Stomach (tissue), 4 donors: Measurements from ENCODE around the gene NEDD4L.

Source experiments
- EP300 ChIP-seq: sonication (generic); formaldehyde crosslinking; IDR thresholded peaks from one replicate; pipeline ENCODE4 v1.6.1; 2017; ENCODE audit warnings: antibody characterized with exemption
- POLR2A ChIP-seq, 4 donors: fragments of 450-650 bp; IDR thresholded peaks; one replicate each; pipeline ENCODE4 v1.6.1; 2016; ENCODE audit warnings: antibody characterized with exemption in 4 of 4, control low read depth in 2 of 4, mild to moderate bottlenecking in 1 of 4, moderate library complexity in 1 of 4
- POLR2AphosphoS5 ChIP-seq, 3 donors: sonication (generic); formaldehyde crosslinking; IDR thresholded peaks; one replicate each; pipeline ENCODE4 v1.6.1; 2016; ENCODE audit warnings: antibody characterized with exemption in 3 of 3
- TF ChIP-seq, protein P1 (sequence below), 7 experiments: fragments of 450-650 bp in 4 of 7; fragments of 200-600 bp in 3 of 7; sonication (generic) in 3 of 7; IDR thresholded peaks; one replicate each; pipeline ENCODE4 v1.5.1; 2016 to 2019; ENCODE audit warnings: antibody characterized with exemption in 7 of 7, control low read depth in 2 of 7, mild to moderate bottlenecking in 1 of 7

DNA sequence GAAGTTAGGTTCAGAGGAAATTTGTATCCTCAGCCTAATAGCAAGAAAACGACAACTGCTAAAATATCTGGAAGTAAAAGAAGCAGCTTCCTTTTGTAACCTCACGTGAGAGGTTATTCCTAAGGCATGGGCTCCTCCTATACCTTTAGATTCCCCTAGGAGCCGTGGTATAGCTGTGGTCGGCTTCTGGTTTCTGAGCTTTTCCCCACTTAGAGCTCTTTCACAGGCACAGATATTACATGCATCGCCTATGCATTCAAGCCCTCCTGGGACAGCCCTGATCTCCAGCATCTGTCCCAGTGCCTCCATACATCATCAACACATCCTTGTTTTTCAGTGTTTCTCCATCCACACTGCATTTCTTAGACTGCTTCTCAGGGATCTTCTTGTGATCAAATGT lies 295.9 kb downstream of the NEDD4L start:
- TF ChIP-seq EP300 (no peak), POLR2AphosphoS5 (IDR thresholded peaks at IDR 0.05) (no peak), POLR2A (IDR thresholded peaks at IDR 0.05) (no peak)
- TF ChIP-seq, protein P1, sequence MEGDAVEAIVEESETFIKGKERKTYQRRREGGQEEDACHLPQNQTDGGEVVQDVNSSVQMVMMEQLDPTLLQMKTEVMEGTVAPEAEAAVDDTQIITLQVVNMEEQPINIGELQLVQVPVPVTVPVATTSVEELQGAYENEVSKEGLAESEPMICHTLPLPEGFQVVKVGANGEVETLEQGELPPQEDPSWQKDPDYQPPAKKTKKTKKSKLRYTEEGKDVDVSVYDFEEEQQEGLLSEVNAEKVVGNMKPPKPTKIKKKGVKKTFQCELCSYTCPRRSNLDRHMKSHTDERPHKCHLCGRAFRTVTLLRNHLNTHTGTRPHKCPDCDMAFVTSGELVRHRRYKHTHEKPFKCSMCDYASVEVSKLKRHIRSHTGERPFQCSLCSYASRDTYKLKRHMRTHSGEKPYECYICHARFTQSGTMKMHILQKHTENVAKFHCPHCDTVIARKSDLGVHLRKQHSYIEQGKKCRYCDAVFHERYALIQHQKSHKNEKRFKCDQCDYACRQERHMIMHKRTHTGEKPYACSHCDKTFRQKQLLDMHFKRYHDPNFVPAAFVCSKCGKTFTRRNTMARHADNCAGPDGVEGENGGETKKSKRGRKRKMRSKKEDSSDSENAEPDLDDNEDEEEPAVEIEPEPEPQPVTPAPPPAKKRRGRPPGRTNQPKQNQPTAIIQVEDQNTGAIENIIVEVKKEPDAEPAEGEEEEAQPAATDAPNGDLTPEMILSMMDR (IDR thresholded peaks at IDR 0.05), result no peak
